NOMO-1 treated with DMSO at 0.1 percent for 48 hours (cell line): ENCODE measurements around the gene DENND2A.

Experiments used
- DNase-seq: peaks from one replicate; lab custom pipeline; 2025; ENCODE audit not compliant: unreplicated experiment; lab: John Stamatoyannopoulos, UW

The DENND2A gene

DNA sequence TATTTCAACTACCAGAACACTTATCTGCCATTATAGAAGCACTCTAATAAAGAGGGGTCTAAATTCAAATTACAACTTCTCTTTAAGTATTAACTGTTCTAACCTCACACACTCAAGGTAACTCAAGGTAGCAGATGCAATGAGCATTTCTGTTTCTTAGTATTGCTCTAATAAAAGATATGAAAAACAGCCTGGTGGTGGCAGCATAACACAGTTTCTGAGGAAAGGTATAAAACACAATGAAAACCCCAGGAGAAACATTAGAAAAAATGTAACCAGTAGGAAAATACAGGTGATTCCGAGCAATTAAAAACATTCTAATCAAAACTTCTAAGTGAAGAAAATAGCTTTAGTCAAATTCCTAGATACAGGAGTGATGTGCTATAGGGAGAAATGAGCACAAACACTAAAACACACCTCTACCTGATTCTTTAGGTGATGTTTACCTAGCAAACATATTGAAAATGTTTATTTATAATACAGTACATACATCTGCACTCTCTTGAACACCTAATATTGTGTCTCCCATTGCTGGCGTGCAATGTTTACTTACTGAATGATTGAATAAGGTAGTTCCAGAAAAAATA is 164.8 kb downstream of the DENND2A start:
- DNase-seq: peak; percentile 36
